Fibroblast of lung (primary cell): ENCODE results near the gene CDS2. TPM values are rescaled to one million over a fixed set of nuclear protein-coding genes. Genes with fewer than 3 reads are reported as not detected.

Source experiments
- DNase-seq, 2 donors: peaks; one replicate each; pipeline versions ENCODE4 v3.0.0 to v3.0.0-alpha.2; 2010; ENCODE audit warnings: low read depth in 2 of 2
- H2AFZ ChIP-seq: 2 replicates; pipeline ENCODE4 v1.5.1; 2012; ENCODE audit warnings: low read length, control low read depth, inconsistent platforms
- H3K27ac ChIP-seq: 2 replicates; pipeline ENCODE4 v1.5.1; 2011; ENCODE audit warnings: low read length, control low read depth; ENCODE audit not compliant: insufficient read depth
- H3K27me3 ChIP-seq: 2 replicates; pipeline ENCODE4 v1.5.1; 2011; ENCODE audit warnings: mild to moderate bottlenecking, low read length; ENCODE audit not compliant: control insufficient read depth, insufficient read depth
- H3K36me3 ChIP-seq: 2 replicates; pipeline ENCODE4 v1.5.1; 2011; ENCODE audit warnings: low read length; ENCODE audit not compliant: control insufficient read depth, insufficient read depth
- H3K4me1 ChIP-seq: 2 replicates; pipeline ENCODE4 v1.5.1; 2011; ENCODE audit warnings: low read length; ENCODE audit not compliant: control insufficient read depth, insufficient read depth; ENCODE audit errors: extremely low read depth
- H3K4me2 ChIP-seq: 2 replicates; pipeline ENCODE4 v1.5.1; 2011; ENCODE audit warnings: low read length, control low read depth; ENCODE audit not compliant: insufficient read depth; ENCODE audit errors: extremely low read depth
- H3K4me3 ChIP-seq, 4 experiments: fragments of 200-600 bp in 1 of 4; sonication (generic) in 1 of 4; replicated peaks in 1 of 4; 2 replicates each; pipeline ENCODE4 v1.5.1; 2011 to 2016; ENCODE audit warnings: low read length in 4 of 4, low read depth in 3 of 4, mild to moderate bottlenecking in 3 of 4, control low read depth in 2 of 4, inconsistent platforms in 1 of 4, mixed read lengths in 1 of 4; ENCODE audit not compliant: insufficient read depth in 1 of 4; ENCODE audit errors: control extremely low read depth in 1 of 4
- H3K79me2 ChIP-seq: 2 replicates; pipeline ENCODE4 v1.5.1; 2012; ENCODE audit warnings: mild to moderate bottlenecking, low read length, inconsistent platforms; ENCODE audit not compliant: control insufficient read depth, insufficient read depth
- H3K9ac ChIP-seq: 2 replicates; pipeline ENCODE4 v1.5.1; 2011; ENCODE audit warnings: mild to moderate bottlenecking, low read length, control low read depth; ENCODE audit not compliant: insufficient read depth
- H3K9me3 ChIP-seq: 2 replicates; pipeline ENCODE4 v1.5.1; 2012; ENCODE audit warnings: low read depth, low read length; ENCODE audit not compliant: control insufficient read depth, insufficient read depth
- H4K20me1 ChIP-seq: 2 replicates; pipeline ENCODE4 v1.5.1; 2011; ENCODE audit warnings: low read length; ENCODE audit not compliant: control insufficient read depth, insufficient read depth; ENCODE audit errors: extremely low read depth
- CTCF ChIP-seq, 2 donors: IDR thresholded peaks in 1 of 2; conservative IDR thresholded peaks in 1 of 2; 1 replicate in 1 of 2; 2 replicates in 1 of 2; pipeline ENCODE4 v1.5.1; 2011 to 2012; ENCODE audit warnings: low read length in 2 of 2, control low read depth in 1 of 2, inconsistent platforms in 1 of 2, low read depth in 1 of 2, mild to moderate bottlenecking in 1 of 2
- EZH2 ChIP-seq: IDR thresholded peaks from 2 replicates; pipeline ENCODE4 v1.5.1; 2012; ENCODE audit warnings: low read length, control low read depth, mild to moderate bottlenecking; ENCODE audit errors: missing control alignments
- polyA plus RNA-seq, 2 donors: library from polyadenylated mRNA; depleted of rRNA in 1 of 2; stranded (reverse) in 1 of 2; unstranded in 1 of 2; fragments of >200 nt; gene quantifications; 2 replicates each; pipeline ENCODE4 v1.2.1, GENCODE V29; 2011 to 2012; ENCODE audit warnings: missing spikeins in 1 of 2
- total RNA-seq: library from RNA; depleted of rRNA; stranded (reverse); fragments of >200 nt; gene quantifications from 2 replicates; pipeline ENCODE4 v1.2.1, GENCODE V29; 2014

The CDS2 gene
- total and polyA plus RNA-seq, 2 donors (not counting 1 experiment from before 2014, with no cell fraction given): 32.7 to 59.7 TPM

- Histone ChIP-seq H3K9ac (no peak overlapping the region), H3K4me2 (no peak overlapping the region), H2AFZ (no peak overlapping the region), H3K4me1 (no peaks in the 10 kb centered on the region), H3K79me2 (no peaks in the 10 kb centered on the region), H3K9me3 (no peaks in the 10 kb centered on the region), H3K27me3 (peaks cover 6% of the 10 kb centered on the region), H3K4me3 (no peak overlapping the region), H4K20me1 (no peaks in the 10 kb centered on the region), H3K27ac (no peak overlapping the region), H3K36me3 (no peaks in the 10 kb centered on the region)
- DNase-seq: no peak
- no peak for TF ChIP-seq EZH2
- TF ChIP-seq CTCF (conservative IDR thresholded peaks at IDR 0.05 in 1 of 2, IDR thresholded peaks at IDR 0.05 in 1 of 2; ENCODE audit: low read depth in 1 of 2, low read length in 2 of 2): no peak
Measured at GRCh38 chr20:5234978-5235377, 108.2 kb downstream of the CDS2 start.

Other genes with a start within 250 kb of the CDS2 start
- gene SLC23A2, start 125.5 kb upstream of the CDS2 start, total RNA-seq: 11.0 and 17.5 TPM in 2 replicates
- 12.1 and 16.2 TPM in 2 replicates for gene SLC23A2, start 125.5 kb upstream of the CDS2 start, polyA plus RNA-seq
- 75.8 and 106 TPM in 2 replicates for gene TMEM230, start 13.9 kb upstream of the CDS2 start, total RNA-seq
- gene TMEM230, start 13.9 kb upstream of the CDS2 start, polyA plus RNA-seq: 198 and 205 TPM in 2 replicates
- gene PCNA, start 7.0 kb upstream of the CDS2 start, total RNA-seq: 75.6 and 81.4 TPM in 2 replicates
- gene PCNA, start 7.0 kb upstream of the CDS2 start, polyA plus RNA-seq: 144 and 313 TPM in 2 replicates
- gene PROKR2, start 189.9 kb downstream of the CDS2 start, total RNA-seq: not detected in 2 replicates
- gene PROKR2, start 189.9 kb downstream of the CDS2 start, polyA plus RNA-seq: not detected in 2 replicates